ENCODE results near the gene ASF1B.
A peak's percentile ranks its signal among the peaks of the same experiment; 100 is the strongest.

The ASF1B gene

GRCh38 chr19:14078411-14078810 lies 58.0 kb downstream of the ASF1B start:
- Mint-ChIP-seq H3K36me3 (no peaks in the 10 kb centered on the region), H3K4me1 (ENCODE audit: low read depth) (peaks cover 29% of the 10 kb centered on the region), H3K27ac (no peak overlapping the region), H3K27me3 (no peaks in the 10 kb centered on the region), H3K9me3 (ENCODE audit: low read depth) (no peaks in the 10 kb centered on the region), H3K4me3 (no peak overlapping the region)

- Mint-ChIP-seq H3K27ac (no peak overlapping the region), H3K27me3 (no peaks in the 10 kb centered on the region), H3K4me3 (peak overlapping the region; percentile 92), H3K4me1 (ENCODE audit: low read depth) (peaks cover 16% of the 10 kb centered on the region), H3K36me3 (no peaks in the 10 kb centered on the region), H3K9me3 (ENCODE audit: low read depth) (no peaks in the 10 kb centered on the region)
Measured at GRCh38 chr19:14073925-14074838, 62.2 kb downstream of the ASF1B start.

GRCh38 chr19:14073261-14073924 lies 63.0 kb downstream of the ASF1B start:
- Mint-ChIP-seq H3K27me3 (no peaks in the 10 kb centered on the region), H3K4me1 (ENCODE audit: low read depth) (peaks cover 16% of the 10 kb centered on the region), H3K36me3 (no peaks in the 10 kb centered on the region), H3K4me3 (peak overlapping the region; percentile 92), H3K27ac (no peak overlapping the region), H3K9me3 (ENCODE audit: low read depth) (no peaks in the 10 kb centered on the region)

- Mint-ChIP-seq H3K4me3 (peak within 1 kb of the TSS; percentile 92), H3K4me1 (ENCODE audit: low read depth) (peaks cover 16% of the 10 kb centered on the region), H3K36me3 (no peaks in the 10 kb centered on the region), H3K9me3 (ENCODE audit: low read depth) (no peaks in the 10 kb centered on the region), H3K27ac (no peak within 1 kb of the TSS), H3K27me3 (no peaks in the 10 kb centered on the region)
Measured at GRCh38 chr19:14072535-14073260, 63.7 kb downstream of the ASF1B start, which contains the start of gene MISP3. MISP3 (plus strand) TSS chr19:14072786; CDS start chr19:14073310, 524 bp downstream.

- no peak overlapping the region for H3K27ac Mint-ChIP-seq
- H3K4me1 Mint-ChIP-seq (ENCODE audit: low read depth) = peaks cover 16% of the 10 kb centered on the region
- no peak overlapping the region for H3K4me3 Mint-ChIP-seq
- peaks cover 2% of the 10 kb centered on the region for H3K27me3 Mint-ChIP-seq
- H3K36me3 Mint-ChIP-seq = no peaks in the 10 kb centered on the region
- no peaks in the 10 kb centered on the region for H3K9me3 Mint-ChIP-seq (ENCODE audit: low read depth)
Measured at GRCh38 chr19:14070268-14071050, 65.9 kb downstream of the ASF1B start.

Measured in activated naive CD8-positive, alpha-beta T cell (primary cell).